WTC11 (cell line): ENCODE results near the gene NLGN4X.

Source experiments
- CTCF ChIP-seq: fragments of 200-600 bp; IDR thresholded peaks from 2 replicates; pipeline ENCODE4 v1.8.0; 2022; ENCODE audit warnings: antibody characterized with exemption
- ETV6 ChIP-seq: sonication (generic); formaldehyde crosslinking; IDR thresholded peaks from 2 replicates; pipeline ENCODE4 v1.8.1; 2022; ENCODE audit warnings: mild to moderate bottlenecking, missing genetic modification reagents
- FOXP4 ChIP-seq: sonication (generic); formaldehyde crosslinking; IDR thresholded peaks from 2 replicates; pipeline ENCODE4 v1.8.0; 2022; ENCODE audit warnings: mild to moderate bottlenecking, missing genetic modification reagents
- JUN ChIP-seq: sonication (generic); formaldehyde crosslinking; IDR thresholded peaks from 2 replicates; pipeline ENCODE4 v1.8.0; 2023; ENCODE audit warnings: mild to moderate bottlenecking, missing genetic modification reagents
- MAX ChIP-seq: sonication (generic); formaldehyde crosslinking; IDR thresholded peaks from 2 replicates; pipeline ENCODE4 v1.8.0; 2022; ENCODE audit warnings: mild to moderate bottlenecking, missing genetic modification reagents
- NFYB ChIP-seq: sonication (generic); formaldehyde crosslinking; conservative IDR thresholded peaks from 2 replicates; pipeline ENCODE4 v1.8.0; 2022; ENCODE audit warnings: low read depth, missing genetic modification reagents
- SMAD3 ChIP-seq: sonication (generic); formaldehyde crosslinking; IDR thresholded peaks from 2 replicates; pipeline ENCODE4 v1.8.0; 2022; ENCODE audit warnings: missing genetic modification reagents, mild to moderate bottlenecking, borderline replicate concordance
- USF1 ChIP-seq: sonication (generic); formaldehyde crosslinking; IDR thresholded peaks from 2 replicates; pipeline ENCODE4 v1.8.0; 2022; ENCODE audit warnings: mild to moderate bottlenecking, missing genetic modification reagents

GRCh38 chrX:5842601-5843000, 386.1 kb downstream of the NLGN4X start:
- TF ChIP-seq MAX (CRISPR knock-in tag): no peak
- no peak for TF ChIP-seq SMAD3 (CRISPR knock-in tag)
- no peak for TF ChIP-seq CTCF
- TF ChIP-seq ETV6 (CRISPR knock-in tag): no peak
- TF ChIP-seq FOXP4 (CRISPR knock-in tag): no peak
- no peak for TF ChIP-seq NFYB (CRISPR knock-in tag)
- TF ChIP-seq USF1 (CRISPR knock-in tag): no peak
- no peak for TF ChIP-seq JUN (CRISPR knock-in tag)
